ENCODE results near the gene CBLN3. TPM values are rescaled to one million over a fixed set of nuclear protein-coding genes. Genes with fewer than 3 reads are reported as not detected.

Gene CBLN3
- total RNA-seq, 1 experiment from 2014 or later = 1.4 TPM

- H3K27me3 Mint-ChIP-seq (ENCODE audit: insufficient read depth, unreplicated experiment) = no peaks in the 10 kb centered on the region
- H3K27me3 ChIP-seq (replicated peaks; ENCODE audit: control insufficient read depth, insufficient read depth, low read length) = no peaks in the 10 kb centered on the region
- ChIA-PET POLR2A (no interaction called here), CTCF (no interaction called here)
- no TSS peak for BruUV-seq (replicated peaks)
- no peak overlapping the region for H3K27ac Mint-ChIP-seq (ENCODE audit: unreplicated experiment)
- intact Hi-C loops (cut with micrococcal nuclease; ENCODE audit: unreplicated experiment) = no loop called here
- TF ChIP-seq, protein P1, sequence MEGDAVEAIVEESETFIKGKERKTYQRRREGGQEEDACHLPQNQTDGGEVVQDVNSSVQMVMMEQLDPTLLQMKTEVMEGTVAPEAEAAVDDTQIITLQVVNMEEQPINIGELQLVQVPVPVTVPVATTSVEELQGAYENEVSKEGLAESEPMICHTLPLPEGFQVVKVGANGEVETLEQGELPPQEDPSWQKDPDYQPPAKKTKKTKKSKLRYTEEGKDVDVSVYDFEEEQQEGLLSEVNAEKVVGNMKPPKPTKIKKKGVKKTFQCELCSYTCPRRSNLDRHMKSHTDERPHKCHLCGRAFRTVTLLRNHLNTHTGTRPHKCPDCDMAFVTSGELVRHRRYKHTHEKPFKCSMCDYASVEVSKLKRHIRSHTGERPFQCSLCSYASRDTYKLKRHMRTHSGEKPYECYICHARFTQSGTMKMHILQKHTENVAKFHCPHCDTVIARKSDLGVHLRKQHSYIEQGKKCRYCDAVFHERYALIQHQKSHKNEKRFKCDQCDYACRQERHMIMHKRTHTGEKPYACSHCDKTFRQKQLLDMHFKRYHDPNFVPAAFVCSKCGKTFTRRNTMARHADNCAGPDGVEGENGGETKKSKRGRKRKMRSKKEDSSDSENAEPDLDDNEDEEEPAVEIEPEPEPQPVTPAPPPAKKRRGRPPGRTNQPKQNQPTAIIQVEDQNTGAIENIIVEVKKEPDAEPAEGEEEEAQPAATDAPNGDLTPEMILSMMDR (IDR thresholded peaks at IDR 0.05; ENCODE audit: insufficient read depth in 1 of 2, low read depth in 1 of 2, low read length in 1 of 2, severe bottlenecking in 1 of 2, unreplicated experiment in 1 of 2) = no peak
- no peak overlapping the region for H3K4me3 Mint-ChIP-seq (ENCODE audit: unreplicated experiment)
- no peaks in the 10 kb centered on the region for H3K4me1 ChIP-seq
- DNase-seq = no peak
- no peak overlapping the region for H3K4me3 ChIP-seq (ENCODE audit: low read depth, low read length)
- no peaks in the 10 kb centered on the region for H3K9me3 ChIP-seq
- H3K9me3 Mint-ChIP-seq (ENCODE audit: unreplicated experiment) = no peaks in the 10 kb centered on the region
- H3K4me1 Mint-ChIP-seq (ENCODE audit: low read depth, unreplicated experiment) = no peaks in the 10 kb centered on the region
- no peaks in the 10 kb centered on the region for H3K36me3 Mint-ChIP-seq (ENCODE audit: insufficient read depth, unreplicated experiment)
- H3K36me3 ChIP-seq (ENCODE audit: control insufficient read depth, insufficient read depth, low read length) = no peaks in the 10 kb centered on the region
Observed at GRCh38 chr14:24465805-24466204, 36.3 kb upstream of the CBLN3 start.

GRCh38 chr14:24465368-24465767 lies 35.9 kb upstream of the CBLN3 start:
- Histone ChIP-seq H3K4me1 (no peaks in the 10 kb centered on the region), H3K27me3 (replicated peaks; ENCODE audit: control insufficient read depth, insufficient read depth, low read length) (no peaks in the 10 kb centered on the region), H3K4me3 (ENCODE audit: low read depth, low read length) (no peak overlapping the region), H3K36me3 (ENCODE audit: control insufficient read depth, insufficient read depth, low read length) (no peaks in the 10 kb centered on the region), H3K9me3 (no peaks in the 10 kb centered on the region)
- H3K4me3 Mint-ChIP-seq (ENCODE audit: unreplicated experiment) = no peak overlapping the region
- DNase-seq = no peak
- ChIA-PET POLR2A (no interaction called here), CTCF (no interaction called here)
- no peaks in the 10 kb centered on the region for H3K4me1 Mint-ChIP-seq (ENCODE audit: low read depth, unreplicated experiment)
- no peak overlapping the region for H3K27ac Mint-ChIP-seq (ENCODE audit: unreplicated experiment)
- no TSS peak for BruUV-seq (replicated peaks)
- H3K9me3 Mint-ChIP-seq (ENCODE audit: unreplicated experiment) = no peaks in the 10 kb centered on the region
- H3K36me3 Mint-ChIP-seq (ENCODE audit: insufficient read depth, unreplicated experiment) = no peaks in the 10 kb centered on the region
- intact Hi-C loops (cut with micrococcal nuclease; ENCODE audit: unreplicated experiment) = no loop called here
- TF ChIP-seq, protein P1 (IDR thresholded peaks at IDR 0.05; ENCODE audit: insufficient read depth in 1 of 2, low read depth in 1 of 2, low read length in 1 of 2, severe bottlenecking in 1 of 2, unreplicated experiment in 1 of 2) = no peak
- no peaks in the 10 kb centered on the region for H3K27me3 Mint-ChIP-seq (ENCODE audit: insufficient read depth, unreplicated experiment)

GRCh38 chr14:24463884-24464785 lies 34.7 kb upstream of the CBLN3 start:
- no peak overlapping the region for H3K4me3 Mint-ChIP-seq (ENCODE audit: unreplicated experiment)
- BruUV-seq (replicated peaks) = no TSS peak
- CTCF ChIA-PET = no interaction called here

More at GRCh38 chr14:24463884-24464785, 34.7 kb upstream of the CBLN3 start:
- POLR2A ChIA-PET = no interaction called here
- Mint-ChIP-seq H3K4me1 (ENCODE audit: low read depth, unreplicated experiment) (no peaks in the 10 kb centered on the region), H3K36me3 (ENCODE audit: insufficient read depth, unreplicated experiment) (no peaks in the 10 kb centered on the region), H3K27ac (ENCODE audit: unreplicated experiment) (no peak overlapping the region), H3K9me3 (ENCODE audit: unreplicated experiment) (no peaks in the 10 kb centered on the region), H3K27me3 (ENCODE audit: insufficient read depth, unreplicated experiment) (no peaks in the 10 kb centered on the region)
- Histone ChIP-seq H3K4me3 (ENCODE audit: low read depth, low read length) (no peak overlapping the region), H3K9me3 (no peaks in the 10 kb centered on the region), H3K4me1 (no peaks in the 10 kb centered on the region), H3K36me3 (ENCODE audit: control insufficient read depth, insufficient read depth, low read length) (no peaks in the 10 kb centered on the region), H3K27me3 (replicated peaks; ENCODE audit: control insufficient read depth, insufficient read depth, low read length) (no peaks in the 10 kb centered on the region)
- intact Hi-C loops (cut with micrococcal nuclease; ENCODE audit: unreplicated experiment) = no loop called here
- TF ChIP-seq, protein P1 (IDR thresholded peaks at IDR 0.05; ENCODE audit: insufficient read depth in 1 of 2, low read depth in 1 of 2, low read length in 1 of 2, severe bottlenecking in 1 of 2, unreplicated experiment in 1 of 2) = no peak
- no peak for DNase-seq

Measured in Caco-2 (cell line).